H4 (cell line): ENCODE measurements around the gene MRPS34. TPM values are rescaled to one million over a fixed set of nuclear protein-coding genes. Genes with fewer than 3 reads are reported as not detected.
"Not testable (repeated sequence)": the region's sequence is repeated elsewhere in the genome, so short reads cannot be mapped to it uniquely, and the experiment has no call there.

Source experiments
- DNase-seq: peaks from one replicate; pipeline ENCODE4 v3.0.0-alpha.2; 2015; ENCODE audit warnings: low spot score
- total RNA-seq: library from RNA; depleted of rRNA; stranded (reverse); fragments of >200 nt; shearing (Covaris generic); gene quantifications from 2 replicates; pipeline ENCODE4 v1.2.3, GENCODE V29; 2014

The MRPS34 gene
- total RNA-seq, 1 experiment from 2014 or later: 114 TPM

DNA sequence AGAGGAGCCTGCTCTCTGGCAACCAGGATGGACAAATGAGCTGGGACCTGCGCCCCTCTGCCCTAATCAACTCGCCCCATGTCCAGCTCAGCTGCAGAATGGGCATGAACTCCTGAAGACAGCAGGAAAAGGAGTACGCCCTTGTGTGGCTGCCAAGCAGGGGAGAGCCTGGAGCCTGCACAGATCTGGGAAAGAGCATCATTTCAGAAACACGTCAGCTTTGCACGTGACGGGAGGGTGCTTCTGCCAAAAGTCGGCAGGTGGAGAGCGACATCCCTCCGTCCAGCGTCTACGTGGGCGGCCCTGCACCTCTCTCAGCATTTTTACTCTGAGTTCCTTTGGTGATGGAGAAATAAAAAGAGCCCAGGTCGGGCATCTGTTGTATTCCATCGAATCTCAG lies 20.1 kb downstream of the MRPS34 start:
- DNase-seq: no peak

DNA sequence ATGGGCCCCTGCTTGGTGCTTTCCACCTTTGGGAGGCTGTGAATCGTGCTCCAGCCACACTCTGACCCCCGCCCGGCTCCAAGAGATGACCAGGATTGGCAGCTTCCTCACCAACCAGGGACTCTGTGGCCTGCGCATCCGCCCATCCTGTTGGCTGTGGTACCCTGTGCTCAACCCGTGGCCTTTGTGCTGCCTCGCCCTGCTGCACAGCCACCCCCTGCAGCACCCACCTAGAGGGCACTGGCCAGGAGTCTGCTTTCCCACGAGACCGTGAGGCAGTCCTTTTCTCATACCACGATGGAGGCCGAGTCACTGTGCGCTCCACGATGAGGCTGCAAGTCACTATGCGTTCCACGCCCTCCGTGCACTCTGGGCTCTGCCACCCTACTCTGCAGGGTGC lies 21.0 kb downstream of the MRPS34 start:
- no peak for DNase-seq

DNA sequence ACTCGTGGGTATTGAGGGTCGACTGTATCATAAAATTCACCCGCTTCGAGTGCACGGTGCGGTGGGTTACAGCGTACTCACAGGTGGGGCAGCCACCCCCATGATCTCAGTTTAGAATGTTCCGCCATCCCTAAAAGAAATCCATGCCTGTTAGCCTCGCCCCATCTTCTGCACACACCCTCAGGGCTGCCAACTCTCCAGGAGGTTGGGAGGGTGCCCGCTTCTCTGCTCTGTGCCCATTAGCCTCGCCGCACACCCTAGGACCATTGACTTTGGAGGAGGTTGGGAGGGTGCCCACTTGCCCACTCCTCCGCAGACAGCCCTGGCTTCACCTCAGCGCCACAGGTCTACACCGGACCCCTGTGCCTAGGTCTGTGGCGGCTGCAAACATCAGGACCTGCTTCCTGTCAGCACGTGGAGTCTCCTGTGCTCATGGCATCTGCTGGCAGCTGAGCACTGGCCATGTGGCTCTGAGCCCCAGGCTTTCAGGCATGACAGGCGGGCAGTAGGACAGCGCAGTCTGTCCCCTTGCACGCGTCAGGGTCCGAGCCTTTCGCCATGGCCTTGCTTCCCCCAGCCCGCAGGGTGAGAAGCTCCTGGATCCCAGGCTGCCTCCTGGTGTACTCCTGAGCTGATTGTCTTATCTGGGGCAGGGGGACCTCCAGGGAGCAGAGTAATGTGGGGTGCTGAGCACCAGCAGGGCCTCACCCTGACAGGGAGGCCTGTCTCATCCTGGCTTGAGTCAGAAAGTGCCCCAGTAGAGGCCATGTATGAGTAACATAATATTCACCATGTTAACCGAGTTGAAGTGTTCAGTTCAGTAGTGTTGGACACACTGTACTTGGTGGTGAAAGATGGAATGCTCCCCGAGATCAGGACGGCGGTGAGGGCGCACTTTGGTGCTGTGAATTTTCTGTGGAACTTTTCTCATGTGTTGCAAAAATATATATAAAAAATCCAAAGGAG lies 23.5 kb downstream of the MRPS34 start:
- no peak for DNase-seq

DNA sequence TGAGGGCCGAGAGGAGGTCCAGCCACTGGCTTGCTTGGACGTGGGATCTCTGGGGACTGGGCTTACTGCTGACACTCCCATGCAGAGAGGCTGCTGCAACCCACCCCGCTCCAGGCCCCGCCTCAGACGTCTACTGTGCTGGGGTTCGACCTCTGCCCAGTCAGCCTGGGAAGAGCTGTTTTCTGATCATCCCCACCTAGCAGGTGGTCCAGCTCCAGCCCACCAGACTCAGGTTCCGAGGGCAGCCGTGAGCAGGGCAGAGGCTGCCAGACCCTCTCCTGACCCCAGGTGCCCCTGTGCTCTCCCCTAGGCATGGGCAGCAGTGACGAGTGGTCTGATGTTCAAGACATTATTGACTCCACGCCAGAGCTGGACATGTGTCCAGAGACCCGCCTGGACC lies 25.0 kb downstream of the MRPS34 start:
- DNase-seq: no peak

DNA sequence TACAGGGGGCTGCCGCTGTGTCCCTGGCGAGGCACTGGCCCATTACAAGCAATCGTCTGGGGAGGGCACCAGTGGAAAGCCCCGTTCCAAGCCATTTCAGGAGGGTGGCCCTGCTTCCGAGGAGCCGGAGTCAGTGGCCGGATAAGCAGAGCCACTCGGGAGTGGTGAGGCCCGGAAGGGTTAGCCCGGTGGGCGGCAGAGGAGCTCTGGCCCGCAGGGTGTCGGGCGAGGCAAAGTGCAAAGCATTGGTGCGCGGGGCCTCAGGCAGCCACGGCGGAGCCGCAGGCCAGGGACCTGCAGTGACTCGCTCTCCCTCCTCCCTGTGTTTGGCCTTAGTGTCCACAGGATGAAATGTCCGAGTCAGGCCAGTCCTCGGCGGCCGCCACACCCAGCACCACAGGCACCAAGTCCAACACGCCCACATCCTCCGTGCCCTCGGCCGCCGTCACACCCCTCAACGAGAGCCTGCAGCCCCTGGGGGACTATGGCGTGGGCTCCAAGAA lies 26.2 kb downstream of the MRPS34 start:
- DNase-seq: no peak

DNA sequence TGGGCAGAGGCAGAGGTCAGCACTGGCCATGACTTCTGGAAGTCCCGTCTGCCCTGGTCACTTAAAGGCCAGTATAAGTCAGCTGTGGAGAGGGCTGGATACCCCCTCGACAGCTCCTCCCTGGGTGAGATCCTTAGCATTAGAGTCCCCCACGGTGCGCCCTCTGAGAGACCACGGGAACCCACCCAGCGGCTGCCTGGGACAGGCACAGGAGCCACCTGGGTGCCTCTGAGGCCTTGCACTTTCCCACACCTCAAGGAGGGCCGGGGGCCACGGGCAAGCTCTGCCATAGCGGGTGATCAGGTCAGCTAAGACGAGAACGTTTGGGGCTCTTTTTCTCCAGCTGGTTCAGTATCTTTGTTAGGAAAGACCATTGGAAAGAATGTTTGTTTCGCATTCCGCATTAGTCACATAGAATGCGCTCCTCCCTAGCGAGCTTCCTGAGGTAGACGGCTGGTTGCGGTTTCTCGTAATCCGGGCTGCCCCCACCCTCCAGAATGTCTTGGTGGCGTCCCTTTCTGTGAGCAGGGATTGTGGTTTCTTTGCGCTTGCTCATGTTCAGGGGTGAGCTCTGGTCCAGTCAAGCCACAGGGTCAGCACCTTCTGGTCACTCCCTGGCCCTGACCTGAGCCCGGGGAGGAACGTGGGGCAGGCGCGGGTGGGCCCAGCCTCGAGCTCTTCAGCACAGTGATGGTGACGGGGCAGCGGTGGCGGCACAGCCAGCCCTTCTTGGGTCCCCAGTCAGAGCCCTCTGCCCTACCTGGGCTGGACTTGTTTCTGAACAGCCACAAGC lies 26.8 kb downstream of the MRPS34 start:
- peak; percentile 96 for DNase-seq

DNA sequence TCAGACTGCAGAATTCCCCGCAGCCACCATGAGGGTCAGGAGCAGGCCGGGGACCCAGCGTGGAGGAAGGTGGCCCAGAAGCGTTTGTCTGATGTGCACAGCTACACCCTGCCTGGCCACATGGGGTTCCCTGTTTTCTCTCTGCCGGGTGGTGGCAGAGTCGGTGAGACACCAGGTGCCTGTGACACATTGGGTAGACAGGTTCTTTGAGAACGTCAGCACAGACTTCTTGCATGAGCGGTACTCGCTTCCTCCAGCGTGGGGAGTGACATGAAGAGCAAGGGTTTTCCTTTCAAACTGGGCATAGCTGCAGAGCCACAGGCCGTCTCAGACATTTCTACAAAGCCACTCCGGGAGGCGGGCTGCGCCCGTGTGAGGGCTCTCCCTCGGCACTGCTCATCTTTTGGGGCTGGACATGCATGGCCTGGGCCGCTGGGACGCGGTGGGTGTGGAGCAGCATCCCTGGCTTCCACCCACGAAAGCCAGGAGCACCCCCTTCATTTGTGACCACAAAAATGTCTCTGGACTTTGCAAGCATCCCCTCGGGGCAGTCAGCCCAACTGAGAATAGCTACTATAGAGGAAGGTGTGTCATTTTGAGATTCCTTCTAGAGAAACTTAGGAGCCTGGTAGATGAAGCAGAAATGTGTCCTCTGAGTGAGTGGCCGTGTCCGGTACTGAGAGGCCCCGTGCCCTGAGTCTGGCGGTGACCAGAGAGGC lies 27.6 kb downstream of the MRPS34 start:
- DNase-seq: peak; percentile 70

DNA sequence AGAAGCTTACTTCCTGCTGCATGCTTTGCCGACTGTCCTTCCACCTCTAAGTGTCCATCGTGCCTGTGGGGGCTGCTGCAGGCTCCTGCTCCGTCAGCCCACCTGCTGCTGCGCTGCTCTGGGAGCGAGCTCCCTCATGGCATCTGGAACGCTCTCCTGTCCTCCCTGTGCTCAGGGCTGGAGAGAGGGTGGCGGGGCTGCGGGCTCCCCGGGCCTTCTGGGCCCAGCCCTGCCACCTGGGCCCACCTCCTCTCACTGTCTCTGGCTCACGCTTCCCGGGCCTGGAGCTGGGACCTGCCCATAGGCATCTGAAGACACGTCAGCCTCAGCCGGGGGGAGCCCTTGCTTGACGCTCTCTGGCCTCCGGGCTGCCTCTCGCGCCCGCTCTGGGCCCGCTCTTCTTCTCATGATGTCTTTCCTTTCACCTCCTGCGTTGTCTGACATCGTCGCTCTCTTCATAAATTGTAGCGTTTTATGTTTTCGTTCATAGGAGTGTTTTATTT lies 28.5 kb downstream of the MRPS34 start:
- no peak for DNase-seq

DNA sequence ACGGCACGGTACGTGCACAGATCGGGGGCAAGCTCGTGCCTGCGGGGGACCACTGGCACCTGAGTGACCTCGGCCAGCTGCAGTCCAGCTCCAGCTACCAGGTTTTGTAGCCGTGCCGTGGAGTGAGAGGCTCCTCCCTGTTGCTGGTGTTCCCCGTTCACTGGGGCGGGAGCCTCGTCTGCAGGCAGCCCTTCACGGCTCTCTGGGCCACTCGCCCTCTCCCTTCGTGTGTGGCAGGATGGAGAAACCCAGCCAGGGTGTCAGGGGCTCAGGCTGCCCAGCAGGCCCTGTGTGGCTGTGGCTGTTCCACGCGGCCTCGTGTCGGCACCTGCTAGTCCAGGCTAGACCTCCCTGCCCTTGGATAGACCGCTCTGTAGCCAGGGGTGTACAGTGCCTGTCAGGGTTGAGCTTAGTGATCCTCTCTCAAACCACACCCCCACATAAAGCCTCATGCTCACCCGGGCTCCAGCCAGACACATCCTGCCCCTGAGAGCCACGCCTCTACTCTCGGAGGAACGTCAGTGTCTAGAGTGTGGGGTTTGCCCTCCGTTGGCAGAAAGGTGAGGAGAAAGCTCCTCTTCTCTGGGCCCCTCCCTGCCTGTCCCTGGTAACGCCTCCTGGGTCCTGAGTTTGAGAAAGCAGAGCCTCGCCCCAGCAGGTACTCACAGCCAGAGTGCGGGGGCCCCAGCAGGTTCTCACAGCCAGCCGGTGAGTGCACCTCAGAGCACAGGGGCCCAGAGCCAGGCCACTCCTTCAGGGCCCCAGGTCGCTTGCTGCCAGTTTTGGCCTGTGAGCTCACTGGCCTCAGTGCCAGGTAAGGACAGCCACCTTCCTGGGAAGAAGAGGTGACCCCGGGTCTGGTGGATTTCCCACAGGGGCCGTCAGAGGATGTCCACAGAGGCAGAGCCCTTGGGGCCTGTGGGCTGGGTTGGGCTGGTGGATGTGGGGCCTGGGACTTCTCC lies 29.3 kb downstream of the MRPS34 start:
- no peak for DNase-seq

DNA sequence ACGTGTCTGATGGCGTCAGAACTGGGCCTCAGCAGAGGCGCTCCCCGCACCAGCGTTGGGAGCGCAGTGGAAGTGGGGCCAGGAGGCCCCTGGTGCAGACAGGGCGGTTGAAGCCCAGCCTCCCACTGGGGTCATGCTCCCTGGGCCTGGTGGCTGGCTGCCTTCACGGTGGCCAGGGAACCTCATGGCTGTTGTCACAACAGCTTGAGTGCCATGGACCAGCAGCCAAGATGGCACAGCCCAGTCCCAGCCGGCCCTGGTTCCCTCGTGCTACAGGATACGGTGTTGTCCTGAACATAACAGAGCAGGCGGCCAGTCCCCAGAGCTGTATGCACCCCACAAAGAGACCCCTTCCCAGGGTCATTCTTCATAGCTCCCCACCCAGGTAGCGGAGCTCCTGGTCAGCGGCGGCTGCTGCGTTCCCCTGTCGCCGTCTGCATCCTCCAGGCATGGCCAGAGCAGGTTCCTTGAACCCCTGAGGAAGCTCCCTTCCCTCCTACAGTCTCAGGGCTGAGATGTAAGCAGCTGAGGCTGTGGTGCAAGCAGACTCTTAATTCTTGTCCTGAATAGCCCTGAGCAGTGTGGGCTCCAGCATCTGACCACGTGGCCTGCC lies 31.3 kb downstream of the MRPS34 start:
- DNase-seq: no peak

DNA sequence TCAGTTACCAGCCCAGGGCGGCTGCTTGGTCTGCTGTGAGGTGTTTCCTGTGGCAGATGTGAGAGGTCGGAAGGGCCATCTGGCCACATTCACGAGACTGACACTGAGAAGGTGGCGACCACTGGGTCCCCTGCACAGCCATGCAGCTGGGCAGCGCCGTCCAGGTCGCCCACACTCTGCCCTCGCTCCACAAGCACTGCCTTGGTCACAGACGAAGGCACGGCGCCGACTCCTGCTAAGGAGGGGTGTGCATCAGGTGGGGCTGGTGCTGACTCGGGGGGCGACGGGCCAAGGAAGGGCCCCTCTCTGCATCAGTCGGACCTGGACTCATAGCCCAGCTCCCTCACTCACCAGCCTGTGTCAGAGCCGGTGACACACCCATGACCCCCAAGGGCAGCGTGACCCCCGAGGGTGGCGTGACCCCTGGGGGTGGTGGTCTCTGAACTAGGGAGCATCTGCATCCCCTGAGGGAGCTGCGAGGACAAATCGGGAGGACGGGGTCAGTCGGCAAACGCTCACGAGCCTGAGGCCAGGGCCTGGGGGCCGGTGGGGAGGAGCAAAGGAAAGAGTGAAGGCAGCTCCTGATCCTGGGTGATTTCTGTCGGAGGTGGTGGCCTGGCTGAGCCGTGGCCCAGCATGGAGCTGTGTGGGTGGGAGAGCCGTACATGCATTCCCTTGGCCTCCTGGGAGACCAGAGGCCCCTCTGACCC lies 32.0 kb downstream of the MRPS34 start:
- no peak for DNase-seq

DNA sequence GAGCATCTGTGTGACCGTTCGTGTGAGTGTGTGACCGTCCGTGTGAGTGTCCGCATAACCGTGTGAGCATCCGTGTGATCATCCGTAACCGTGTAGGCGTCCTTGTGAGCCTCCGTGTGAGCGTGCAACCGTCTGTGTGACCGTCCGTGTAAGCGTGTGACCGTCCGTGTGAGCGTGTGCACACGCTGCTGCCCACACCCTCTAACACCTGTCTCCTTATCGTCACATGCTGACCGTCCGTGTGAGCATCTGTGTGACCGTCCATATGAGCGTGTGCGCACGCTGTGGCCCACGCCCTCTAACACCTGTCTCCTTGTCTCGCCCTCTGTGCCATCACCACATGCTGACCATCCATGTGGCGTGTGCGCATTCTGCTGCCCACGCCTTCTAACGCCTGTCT lies 32.7 kb downstream of the MRPS34 start:
- DNase-seq: no peak

DNA sequence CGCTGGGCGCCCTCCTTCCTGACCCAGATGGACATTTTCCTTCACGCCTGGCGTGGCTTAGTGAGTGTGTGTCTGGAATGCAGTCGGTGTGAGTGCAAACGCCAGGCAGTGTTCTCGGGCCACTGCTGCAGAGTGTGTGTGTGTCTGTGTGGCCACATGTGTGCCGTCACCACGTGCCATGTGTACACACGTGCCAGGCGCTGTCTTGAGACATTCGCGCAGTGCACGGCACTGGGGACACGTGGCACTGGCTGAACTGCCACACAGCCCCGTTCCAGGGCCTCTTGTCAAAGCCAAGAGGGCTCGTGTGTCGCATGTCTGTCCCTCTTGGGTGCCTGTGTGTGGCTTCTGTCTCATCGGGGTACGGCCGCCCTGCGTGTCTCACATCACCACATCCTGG lies 38.1 kb downstream of the MRPS34 start:
- DNase-seq: no peak

DNA sequence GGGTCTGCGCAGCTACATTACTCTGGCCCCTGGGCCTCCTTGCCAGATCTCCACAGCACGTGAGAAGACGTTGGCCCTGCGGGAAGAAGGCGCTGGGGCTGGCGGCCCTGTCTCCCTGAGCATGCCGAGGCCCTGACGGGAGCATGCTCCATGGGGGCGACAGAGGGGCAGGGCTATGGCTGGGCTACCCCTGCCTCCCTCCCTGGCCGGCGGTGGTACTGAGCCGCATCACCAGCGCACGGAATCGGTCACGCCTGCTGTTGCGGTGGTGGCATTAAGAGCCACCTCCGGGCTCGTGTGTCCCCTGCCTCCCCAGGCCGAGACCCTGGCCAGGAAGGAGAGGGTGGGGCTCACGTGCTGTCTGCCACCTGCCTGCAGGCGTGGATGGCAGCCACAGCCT lies 38.8 kb downstream of the MRPS34 start:
- DNase-seq: no peak

DNA sequence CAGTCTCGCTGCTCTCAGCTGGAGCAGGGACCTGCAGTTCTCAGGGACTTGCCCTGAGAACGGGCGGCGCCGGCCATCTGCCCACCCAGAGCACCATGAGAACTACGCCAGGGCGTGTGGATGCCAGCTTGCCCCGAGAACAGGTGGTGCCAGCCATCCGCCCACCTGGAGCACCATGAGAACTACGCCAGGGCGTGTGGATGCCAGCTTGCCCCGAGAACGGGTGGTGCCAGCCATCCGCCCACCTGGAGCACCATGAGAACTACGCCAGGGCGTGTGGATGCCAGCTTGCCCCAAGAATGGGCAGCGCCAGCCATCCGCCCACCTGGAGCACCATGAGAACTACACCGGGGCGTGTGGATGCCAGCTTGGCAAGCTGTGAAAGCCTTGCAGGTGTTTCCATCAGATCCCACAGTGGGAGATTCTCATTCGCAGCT lies 40.4 kb downstream of the MRPS34 start:
- not testable (repeated sequence) for DNase-seq

DNA sequence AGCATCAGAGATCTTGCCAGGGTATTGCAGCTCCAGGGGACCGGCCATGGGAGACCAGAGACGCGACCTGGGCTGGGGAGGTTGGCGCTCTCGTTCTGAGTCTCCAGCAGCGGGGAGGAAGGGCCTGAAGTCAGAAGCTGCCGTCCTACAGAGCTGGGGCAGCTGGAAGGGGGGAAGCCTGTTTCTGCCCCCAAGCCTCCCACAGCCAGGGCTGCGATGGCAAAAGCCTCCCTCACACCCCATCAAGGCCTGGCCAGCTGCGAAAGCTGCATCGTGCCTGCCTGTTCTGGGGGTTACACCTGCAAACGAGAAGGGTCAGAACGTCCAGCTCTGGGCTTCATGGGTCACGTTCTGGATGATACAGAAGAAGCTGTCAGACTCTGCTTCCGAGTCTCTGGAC lies 40.9 kb downstream of the MRPS34 start:
- DNase-seq: no peak

DNA sequence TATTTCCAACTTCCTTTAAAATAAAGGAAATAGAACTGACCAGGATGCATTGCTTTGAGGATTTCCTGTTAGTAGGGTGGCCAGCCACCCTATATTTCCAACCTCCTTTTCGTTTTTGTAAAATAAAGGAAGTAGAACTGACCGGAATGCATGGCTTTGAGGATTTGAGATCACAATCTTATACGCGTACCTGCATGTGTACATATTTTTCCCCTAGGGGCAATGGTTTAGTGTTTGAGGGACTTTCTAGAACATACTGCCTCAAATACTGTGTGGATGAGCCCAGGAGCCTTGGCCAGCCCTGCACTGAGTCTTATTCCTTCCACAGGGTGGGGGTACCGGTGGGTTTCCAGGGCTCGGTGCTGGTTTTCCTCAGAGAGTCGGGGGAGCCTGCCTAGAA lies 41.3 kb downstream of the MRPS34 start:
- no peak for DNase-seq

DNA sequence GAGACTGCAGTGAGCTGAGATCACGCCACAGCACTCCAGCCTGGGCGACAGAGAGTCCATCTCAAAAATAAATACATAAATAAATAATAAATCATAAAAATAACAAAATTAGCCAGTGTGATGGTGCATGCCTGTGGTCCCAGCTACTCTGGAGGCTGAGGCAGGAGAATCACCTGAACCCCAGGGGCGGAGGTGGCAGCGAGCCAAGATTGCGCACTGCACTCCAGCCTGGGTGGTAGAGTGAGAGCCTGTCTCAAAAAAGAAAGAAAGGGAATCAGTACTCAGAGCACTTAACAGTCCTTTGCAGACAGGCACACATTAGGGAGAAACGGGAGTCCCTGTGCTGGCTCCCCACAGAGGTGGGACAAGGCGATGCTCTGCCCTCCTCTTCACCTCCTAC lies 41.9 kb downstream of the MRPS34 start:
- DNase-seq: no peak

DNA sequence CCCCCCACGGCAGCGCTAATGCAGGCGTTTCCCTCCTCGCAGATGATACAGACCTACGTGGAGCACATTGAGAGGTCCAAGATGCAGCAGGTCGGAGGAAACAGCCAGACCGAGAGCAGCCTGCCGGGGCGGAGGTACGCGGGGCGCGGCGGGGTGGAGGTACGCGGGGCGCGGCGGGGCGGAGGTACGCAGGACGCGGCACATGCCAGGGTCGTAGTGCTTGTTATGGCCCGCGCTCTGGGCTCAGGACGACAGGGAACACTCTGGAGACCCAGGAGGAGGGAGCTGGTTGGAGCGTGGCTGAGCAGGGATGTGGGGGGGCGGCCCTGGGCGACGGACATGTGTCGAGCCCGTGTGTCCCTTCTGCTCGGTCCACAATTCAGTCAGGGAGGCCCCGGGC lies 43.5 kb downstream of the MRPS34 start:
- DNase-seq: no peak

DNA sequence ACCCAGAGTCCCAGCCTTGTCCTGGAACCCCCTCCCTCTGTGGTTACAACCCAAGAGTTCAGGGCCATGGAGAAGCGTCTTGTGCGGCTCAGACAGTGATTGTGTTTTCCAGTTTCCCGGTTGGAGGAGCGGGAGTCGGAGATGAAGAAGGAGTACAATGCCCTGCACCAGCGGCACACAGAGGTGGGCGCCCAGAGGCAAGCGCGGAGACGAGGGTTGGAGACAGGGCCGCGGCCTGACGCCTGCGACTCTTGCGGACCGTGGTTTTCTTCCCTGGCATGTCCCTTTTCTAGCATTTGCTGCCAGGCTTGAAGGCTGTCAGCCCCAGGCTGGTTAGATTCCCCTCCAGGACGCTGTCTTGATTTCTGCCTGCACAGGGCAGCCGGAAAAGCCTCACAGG lies 43.9 kb downstream of the MRPS34 start:
- DNase-seq: no peak
